Activated CD4-positive, alpha-beta T cell treated with anti-CD3 and anti-CD28 coated beads, Interleukin-2, amount 50 U/mL, for 4 hours (primary cell): ENCODE results near the gene C2CD3.

ENCODE experiments used
- DNase-seq, 2 experiments: peaks; one replicate each; pipeline ENCODE4 v3.0.0-alpha.2; 2020

The C2CD3 gene

DNA sequence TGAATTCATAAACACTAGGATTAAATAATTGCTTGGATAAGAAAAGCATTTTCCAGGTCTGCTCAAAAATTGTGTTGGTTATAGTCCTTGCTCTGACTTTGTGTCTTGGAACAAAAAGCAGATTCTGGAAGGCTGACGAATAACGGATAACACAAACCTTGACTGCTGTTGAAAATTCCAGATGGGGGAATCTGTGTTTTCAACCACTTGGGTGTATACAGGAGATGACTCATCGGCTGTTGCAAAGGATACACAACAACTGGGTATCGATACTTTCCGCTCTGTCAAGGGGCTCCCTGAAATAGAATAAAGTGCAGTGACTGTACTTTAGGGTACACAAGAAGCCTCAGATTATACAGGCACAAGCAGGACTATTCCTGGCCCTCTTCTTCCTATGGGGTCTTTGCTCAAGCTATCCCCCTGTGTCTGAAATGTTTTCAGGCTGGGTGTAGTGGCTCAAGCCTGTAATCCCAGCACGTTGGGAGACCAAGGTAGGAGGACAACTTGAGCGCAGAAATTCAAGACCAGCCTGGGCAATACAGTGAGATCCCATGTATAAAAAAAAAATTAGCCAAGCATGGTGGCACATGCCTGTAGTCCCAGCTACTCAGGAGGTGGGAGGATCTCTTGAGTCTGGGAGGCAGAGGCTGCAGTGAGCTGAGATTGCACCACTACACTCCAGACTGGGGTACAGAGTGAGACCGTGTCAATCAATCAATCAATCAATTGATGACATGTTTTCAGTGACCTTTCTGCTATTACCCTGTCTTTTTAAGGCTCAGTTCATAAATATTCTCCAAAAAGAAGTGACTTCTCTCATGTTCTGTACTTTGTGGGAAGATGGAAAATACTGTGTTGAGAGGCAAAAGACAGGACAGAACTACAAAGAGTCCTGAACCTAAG lies 113.3 kb downstream of the C2CD3 start:
- no peak for DNase-seq

DNA sequence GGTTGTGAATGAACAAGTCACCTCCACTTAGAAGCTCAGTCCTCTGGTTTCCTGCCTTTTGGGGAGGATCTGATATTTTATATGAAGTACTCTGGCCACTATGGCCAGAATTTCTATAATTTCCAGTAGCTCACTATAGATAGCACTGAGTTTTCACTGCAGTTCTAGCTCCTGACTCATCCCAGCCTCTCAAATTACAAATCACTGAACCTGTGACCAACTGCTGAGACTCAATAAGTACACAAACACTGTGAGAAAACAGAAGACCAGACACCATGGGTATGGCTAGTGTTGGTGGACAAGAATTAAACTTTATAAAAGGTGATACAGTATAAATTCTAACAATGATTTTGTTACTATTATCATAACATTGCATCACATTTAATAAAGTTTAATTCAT lies 114.9 kb downstream of the C2CD3 start:
- DNase-seq: no peak

DNA sequence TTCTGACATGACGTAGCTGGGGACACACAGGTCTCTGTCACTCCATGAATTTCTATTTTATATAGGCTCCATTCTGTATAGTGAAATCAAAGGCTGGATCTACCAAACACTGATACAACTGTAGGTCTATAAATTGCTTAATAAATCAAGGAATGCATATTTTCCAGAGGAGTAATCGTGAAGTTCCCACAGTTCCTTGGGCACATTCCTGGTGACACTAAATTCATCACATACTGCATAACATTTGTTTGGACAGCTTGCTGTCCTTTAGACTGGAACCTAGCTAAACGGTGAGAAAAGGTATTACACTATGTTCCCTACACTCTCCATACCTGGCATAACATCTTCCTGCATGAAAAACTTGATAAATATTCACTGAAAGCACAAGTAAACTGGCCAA lies 120.3 kb downstream of the C2CD3 start:
- no peak for DNase-seq

DNA sequence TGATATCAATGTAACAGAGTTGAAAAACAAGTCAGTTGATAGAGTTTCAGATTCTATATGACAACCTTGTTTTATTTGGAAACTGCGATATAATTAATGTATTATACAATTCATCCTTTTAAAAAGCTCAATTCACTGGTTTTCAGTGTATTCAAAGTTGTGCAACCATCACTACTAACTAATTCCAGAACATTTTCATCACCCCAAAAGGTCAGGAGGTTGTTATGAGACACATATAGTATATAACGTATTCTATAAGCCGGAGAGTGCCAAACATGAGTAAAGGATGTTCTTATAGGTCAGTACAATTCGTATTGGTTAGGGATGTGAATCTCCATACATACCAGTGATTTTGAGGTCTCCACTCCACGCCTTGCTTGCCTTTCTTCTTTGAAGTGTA lies 121.8 kb downstream of the C2CD3 start:
- DNase-seq: no peak

DNA sequence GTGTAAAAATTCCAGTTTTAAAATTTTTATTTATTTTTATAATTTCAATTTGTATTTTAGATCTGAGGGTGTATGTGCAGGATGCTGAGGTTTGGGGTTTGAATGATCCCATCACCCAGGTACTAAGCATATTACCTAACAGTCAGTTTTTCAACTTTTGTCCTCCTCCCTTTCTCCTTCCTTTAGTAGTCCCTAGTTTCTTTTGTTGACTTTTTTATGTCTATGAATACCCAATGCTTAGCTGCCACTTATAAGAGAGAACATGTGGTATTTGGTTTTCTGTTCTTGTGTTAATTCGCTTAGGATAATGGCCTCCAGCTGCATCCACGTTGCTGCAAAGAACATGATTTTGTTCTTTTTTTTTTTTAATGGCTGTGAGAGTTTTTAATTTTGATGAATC lies 126.3 kb downstream of the C2CD3 start:
- DNase-seq: no peak

DNA sequence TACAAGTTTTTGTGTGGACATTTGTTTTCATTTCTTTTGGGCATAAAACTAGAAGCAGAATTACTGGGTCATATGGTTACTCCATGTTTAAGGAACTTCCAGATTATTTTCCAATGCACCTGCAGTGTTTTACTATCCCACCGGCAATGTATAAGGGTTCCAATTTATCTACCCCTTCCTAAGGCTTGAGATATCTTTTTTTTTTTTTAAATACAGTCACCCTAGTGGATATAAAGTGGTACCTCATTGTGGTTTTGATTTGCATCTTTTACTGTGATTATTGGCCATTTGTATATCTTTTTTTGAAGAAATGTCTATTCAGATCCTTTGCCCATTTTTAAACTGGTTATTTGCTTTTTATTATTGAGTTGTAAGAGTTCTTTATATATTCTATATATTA lies 127.4 kb downstream of the C2CD3 start:
- no peak for DNase-seq

DNA sequence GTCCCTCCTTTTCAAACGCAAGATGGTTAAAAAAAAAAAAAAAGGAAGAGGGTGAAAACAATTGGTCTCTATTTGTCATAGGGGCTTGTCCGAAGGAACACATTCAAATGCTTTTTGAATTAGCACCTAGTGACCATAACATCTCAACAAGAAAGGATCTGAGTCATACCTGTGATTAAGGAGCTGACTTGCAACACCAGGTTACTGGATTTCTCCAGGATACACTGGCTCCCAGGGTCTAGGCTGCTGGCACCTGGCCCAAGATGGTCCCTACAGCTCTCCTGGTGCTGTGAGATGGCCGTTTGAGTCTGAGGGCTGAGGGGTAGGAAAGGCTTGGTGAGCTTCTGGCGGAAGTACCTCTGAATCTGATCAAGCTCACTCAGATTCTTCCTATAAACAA lies 133.5 kb downstream of the C2CD3 start:
- no peak for DNase-seq

DNA sequence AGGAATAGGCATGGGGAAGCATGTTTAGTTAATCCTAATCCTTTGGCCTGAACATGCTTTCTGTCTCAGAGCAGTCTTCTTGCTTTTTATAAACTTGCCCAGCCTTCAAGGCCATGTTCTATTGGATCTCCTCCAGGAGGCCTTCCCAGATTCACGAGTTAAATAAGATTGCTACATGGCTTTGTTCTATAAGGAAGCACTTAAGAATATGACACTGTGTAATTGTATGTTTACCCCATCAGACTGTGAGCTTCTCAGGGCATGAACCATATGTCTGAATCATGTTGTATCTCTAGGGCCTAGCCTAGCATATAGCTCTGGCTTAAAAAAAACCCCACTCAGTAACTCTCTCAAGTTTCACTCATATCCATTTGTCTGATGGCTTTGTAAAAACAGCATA lies 135.5 kb downstream of the C2CD3 start:
- no peak for DNase-seq

DNA sequence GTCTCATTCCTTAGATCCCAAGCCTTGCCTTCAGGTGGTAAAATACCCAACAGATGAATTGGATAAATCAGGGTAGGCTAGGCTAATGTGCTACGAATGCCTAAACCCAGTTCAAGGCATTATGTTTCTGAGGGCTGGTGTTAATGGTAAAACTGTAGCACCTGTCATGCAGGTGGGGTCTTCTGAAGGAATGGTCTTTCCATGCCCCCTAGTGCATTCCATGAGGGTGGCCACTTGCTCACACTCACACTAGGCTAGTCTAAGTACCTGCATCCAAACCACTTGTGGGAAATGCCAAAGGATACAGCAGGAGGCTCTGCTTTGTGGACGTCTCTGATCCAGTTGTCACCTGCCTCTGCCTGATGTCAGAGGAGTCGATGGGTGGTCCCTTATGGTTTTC lies 137.8 kb downstream of the C2CD3 start:
- no peak for DNase-seq

DNA sequence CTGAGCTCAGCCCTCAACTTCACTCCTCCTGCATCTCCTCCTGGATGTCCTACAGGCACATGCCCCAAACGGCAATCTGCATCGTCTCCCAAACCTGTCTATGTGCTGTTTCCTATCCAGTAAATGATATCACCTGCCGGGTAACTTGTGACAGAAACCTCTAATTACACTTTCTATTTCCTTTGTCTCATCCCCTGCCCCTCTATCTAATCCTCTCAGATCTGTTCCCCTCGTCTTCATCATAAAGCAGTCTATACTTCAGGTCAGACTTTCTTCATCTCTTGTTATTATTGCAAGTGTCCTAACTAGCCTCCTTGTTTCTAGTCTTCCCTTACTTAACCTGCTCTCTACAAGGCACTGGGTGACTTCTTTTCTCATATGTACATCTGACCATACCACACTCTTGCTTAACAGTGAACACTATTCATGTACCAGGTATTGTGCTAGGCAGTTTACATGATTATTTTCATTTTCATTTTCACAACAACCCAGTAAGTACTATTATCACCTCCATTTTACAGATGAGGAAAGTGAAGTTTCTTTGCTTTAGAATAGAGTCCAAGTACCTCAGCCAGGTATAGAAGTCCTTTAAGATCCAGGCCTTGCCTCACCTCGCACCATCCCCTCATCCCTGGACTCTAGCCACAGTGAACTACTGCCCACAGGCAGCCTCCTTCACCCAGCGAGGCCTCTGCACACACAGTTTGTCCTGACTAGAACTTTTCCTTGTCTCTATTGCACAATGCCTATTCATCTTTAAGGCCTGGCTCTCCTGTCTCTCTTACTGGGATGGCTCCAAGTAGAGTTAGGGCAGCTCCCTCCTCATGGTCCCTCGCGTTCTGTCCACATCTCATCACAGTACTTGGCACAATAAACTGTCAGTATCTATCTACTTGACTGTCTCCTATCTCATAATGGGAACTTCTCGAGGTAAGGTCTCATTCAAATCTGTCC lies 139.8 kb downstream of the C2CD3 start:
- no peak for DNase-seq

DNA sequence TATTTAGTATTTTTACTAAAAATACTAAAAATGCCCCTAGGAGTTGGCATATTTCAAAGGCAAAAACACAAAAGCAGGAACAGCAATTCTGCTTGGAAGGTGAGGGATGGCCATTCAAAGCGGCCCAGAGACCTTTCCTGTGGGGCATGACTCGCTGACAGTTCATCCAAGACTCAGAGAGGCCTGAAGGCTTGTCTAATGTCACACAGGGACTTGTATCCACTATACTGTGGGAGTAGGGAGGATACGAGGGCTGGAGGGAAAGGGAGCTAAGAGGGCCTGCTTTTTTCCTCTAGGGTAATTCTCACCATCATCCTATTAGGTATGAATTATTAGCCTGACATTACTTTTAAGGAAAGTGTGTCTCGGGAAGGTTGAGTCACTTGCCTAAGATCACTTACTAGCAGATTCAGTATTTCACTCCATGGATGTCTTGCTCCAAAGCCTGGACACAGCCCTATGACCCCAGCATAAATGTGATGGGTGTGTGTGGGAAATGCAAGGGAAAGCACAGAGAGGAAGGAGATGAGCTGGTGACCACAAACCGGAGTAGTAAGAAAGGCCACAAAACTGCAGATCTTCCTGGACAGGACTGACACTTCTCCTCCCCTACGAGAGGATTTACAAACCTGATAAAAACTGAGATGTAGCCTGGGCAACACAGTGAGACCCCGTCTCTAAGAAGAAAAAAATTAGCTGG lies 145.2 kb downstream of the C2CD3 start:
- no peak for DNase-seq

DNA sequence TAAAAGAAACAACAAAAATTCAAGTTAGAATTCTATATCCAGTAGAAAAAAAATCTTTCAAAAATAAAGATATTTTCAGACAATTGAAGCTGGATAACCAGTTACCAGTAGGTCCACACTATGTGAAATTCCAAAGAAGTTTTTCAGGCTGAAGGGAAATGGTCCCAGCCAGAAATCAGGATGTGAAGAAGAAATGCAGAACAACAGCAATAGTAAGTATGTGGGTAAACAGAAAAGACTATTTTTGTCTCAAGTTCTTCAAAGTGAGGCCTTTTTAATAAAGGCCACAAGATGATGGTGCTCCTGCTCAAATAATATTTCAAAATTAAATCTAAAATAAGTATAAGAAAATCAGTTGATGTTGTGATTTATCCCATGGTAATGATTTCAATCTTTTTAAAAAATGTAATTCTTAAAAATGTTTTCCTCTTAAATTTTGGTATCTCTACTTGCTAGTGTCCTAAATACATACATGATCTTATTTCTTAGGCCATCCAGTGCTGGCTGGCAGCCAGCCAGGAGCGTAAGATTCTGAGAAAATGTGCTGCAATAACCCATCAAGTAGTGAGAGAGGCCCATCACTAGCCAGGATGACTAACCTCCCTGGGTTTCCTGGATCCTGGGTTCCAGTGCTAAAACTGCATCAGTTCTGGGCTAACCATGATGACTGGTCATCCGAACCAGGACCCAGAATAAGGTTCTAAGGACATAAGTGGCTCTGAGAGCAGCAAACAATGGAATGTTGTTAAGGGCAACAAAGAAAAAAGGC lies 146.4 kb downstream of the C2CD3 start:
- no peak for DNase-seq

DNA sequence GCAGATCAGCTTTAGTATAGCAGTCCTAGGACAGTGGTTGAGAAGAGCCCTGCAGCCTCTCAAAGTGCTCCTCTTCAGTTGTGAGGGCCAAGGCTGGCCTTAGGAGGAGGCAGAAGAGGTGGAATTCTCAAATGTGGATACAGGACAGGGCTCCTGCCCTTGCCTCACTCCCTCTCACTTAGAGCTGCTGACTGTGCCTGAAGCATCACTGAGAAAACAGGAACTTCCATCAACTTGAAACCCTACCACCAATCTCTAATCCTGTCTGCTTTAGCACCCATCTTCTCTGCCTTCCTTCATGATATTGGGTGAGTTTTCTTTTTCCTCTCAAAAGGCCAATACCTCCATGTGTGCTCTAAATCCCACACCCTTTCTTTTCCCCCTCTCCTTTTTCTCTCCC lies 147.5 kb downstream of the C2CD3 start:
- no peak for DNase-seq

DNA sequence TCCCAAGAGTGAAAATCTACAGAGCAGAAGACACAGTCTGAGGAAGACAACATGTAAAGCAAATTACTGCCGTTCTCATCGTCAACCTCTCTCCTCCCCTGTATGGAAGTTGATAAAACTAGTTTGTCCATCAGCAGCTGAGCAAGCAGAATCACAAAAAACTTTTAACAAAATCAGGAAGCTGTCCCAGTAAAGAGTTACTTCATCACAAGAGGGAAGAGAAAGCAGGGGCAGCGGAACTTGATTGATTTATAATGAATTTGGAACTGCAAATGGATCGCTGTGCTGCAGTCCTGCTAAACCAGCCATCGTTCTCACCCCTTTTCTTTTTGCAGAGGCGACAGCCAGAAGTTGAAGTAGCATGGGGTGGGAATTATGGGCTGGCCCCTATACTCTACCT lies 148.3 kb downstream of the C2CD3 start:
- DNase-seq: no peak

DNA sequence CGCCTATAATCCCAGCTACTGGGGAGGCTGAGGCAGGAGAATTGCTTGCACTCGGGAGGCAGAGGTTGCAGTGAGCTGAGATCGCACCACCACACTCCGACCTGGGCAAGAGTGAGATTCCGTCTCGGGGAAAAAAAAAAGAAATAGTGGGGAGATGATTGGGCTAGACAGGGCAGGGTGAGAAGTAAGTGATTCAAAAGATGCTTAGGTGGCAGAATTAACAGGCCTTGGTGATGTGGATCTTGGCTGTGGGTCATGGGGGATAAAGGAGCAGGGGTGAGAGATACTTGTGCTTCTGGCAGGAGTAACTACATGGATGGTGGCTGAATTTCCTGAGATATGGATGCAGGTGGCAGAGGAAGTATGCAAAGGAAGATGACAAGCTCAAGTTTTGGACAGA lies 148.8 kb downstream of the C2CD3 start:
- DNase-seq: no peak

DNA sequence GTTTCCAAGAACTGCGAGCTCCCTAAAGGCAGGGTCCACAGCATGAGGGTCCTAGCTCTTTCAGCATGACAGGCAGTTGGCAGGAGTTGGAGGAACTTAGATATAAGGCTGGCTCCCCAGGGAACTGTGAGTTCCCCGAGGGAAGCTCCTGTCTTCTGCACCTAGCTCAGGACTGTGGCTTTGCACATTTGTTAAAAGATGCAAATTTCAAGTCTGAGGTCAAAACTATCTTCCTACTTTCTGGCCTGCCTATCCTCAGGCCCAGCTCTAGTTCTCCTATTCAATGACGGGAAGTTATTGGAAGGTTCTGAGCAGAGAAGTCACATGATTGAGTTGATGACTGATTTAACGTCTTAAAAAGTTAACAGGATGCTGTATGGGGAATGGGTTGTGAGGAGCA lies 150.3 kb downstream of the C2CD3 start:
- DNase-seq: no peak

DNA sequence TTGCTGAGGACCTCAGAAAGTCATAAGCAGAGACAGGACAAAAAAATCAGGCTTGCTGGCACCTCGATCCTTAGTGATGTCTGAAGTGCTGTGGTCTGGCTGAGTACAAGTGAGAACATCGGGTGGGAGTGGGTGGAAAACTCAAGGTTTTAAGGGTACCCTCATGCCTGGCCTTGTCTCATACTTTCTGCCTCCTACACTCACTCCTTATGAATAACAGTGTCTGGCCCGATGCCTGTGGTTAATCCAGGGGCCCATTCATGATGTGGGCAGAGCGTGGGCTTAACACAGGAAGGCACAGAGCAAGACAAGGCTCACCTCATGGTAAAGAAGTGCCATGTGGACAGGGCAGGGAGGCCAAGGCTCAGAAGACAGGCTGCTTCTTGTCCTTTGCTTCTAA lies 150.9 kb downstream of the C2CD3 start:
- DNase-seq: peak; percentile 34 to 57

DNA sequence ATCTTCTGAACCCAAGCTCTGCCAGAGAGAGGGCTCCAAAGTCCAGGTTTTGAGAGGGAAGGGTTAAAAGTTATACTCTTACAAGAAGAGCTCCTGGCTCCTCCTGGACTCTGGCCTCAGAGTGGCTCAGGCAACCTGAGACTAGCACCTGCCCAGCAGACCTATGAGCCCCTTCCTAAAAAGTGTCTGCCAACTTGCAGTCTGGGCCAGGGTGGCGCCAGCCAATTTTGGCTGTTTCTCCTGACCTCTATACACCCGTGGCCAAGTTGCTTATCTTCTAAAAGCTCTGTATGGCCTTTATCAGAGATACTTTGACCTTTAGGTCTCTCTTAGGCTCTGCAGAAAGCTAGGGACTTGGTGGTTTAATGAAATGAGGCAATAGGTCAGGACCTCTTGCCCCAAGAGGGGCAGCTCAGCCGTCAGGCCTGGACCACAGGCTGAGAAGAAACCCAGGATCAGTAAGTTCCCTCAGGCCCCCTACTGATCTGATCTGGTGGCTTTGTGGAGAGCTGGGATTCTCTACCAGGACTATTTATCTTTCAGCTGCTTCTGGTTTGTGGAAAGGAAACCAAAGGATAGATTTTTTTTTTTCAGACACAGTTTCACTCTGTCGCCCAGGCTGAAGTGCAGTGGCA lies 151.6 kb downstream of the C2CD3 start:
- DNase-seq: no peak

DNA sequence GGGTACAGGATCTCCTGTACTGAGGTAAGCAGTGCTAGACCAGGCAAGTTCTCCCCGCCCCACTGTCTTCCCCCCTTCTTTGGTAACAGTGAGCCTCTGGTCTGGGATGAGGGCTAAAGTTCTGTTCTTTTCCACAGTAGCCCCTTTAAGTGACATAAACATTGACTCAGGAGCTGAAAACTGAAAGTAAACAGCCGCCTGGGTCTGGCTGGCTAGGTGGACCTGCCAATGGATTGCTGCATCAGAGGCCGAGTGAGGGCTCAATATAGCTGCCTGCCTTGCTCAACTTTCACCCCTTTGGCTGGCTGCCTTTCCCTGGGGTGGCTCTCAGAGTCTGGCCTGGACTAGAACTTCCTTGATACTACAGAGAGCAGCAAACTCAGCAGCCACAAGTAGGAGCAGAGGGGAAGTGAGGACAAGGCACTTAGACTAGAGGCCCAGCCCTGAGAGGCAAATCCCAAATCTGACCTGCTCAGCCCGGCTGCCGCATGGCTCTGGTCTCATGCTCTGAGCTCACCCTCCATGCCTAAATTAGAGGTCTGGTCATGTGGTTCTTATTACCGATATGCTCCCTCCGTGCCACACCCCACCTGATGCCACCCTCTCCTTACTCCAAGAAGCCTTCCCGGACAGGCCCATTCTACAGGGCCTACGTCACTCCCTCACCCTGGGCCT lies 152.3 kb downstream of the C2CD3 start:
- no peak for DNase-seq

DNA sequence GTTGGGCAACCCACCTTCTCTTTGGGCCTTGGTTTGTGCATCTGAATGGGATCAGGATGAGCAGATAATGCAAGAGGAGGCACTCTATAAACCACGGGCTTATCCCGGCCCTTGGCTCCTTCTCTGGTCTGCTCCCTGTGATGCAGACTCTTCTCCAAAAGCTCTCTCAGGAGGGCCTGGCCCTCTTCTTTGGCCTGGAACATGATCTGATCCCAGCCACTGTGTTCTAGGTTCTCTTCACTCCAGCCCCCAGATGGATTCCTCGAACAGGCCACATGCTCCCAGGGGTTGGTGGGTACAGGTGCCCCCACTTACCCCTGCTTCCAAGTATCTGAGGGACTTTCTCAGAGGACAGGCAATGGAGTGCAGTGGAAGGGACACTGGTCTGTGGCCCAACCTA lies 153.2 kb downstream of the C2CD3 start:
- no peak for DNase-seq

DNA sequence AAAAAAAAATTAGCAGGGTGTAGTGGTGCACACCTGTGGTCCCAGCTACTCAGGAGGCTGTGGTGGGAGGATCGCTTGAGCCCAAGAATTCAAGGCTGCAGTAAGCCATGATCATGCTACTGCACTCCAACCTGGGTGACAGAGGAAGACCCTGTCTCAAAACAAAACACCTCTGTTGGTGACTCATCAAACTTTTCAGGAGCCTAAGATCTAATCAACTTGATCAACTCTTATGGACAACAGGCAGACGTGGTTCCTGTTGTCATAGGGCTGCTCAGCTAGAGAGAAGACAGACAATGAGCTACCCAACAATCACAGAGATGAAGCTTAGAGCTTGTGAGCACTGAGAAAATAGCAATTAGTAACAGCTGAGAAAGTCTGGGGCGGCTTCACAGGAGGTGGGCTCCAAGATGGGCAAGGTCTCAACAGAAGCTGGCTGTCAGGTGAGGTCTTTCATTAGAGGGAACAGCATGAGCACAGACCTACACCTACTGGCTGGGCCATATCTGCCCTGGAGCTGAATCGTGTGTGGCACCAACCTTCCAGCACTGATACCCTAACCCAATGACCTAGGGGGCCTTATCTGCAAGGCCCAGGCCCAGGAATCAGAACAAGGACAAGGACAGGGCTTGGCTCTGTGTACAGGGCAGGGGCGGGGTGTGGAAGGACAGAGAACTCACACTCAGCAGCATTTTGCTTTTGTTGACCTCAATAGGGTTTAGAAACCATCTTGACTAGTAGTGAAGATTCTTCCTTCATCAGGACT lies 154.7 kb downstream of the C2CD3 start:
- DNase-seq: no peak
